Ishikawa (cell line): Measurements from ENCODE around the gene ESCO1.

Experiments used
- CEBPB ChIP-seq: IDR thresholded peaks from 2 replicates; pipeline ENCODE4 v1.6.1; 2012
- CREB1 ChIP-seq: IDR thresholded peaks from 2 replicates; pipeline ENCODE4 v1.6.1; 2012; ENCODE audit warnings: low read depth
- EGR1 ChIP-seq: IDR thresholded peaks from 2 replicates; pipeline ENCODE4 v1.6.1; 2012
- EP300 ChIP-seq: IDR thresholded peaks from 2 replicates; pipeline ENCODE4 v1.6.1; 2012; ENCODE audit warnings: borderline replicate concordance
- FOXM1 ChIP-seq: IDR thresholded peaks from 2 replicates; pipeline ENCODE4 v1.6.1; 2012; ENCODE audit warnings: low read depth, borderline replicate concordance
- NFIC ChIP-seq: IDR thresholded peaks from 2 replicates; pipeline ENCODE4 v1.6.1; 2012
- RAD21 ChIP-seq: IDR thresholded peaks from 2 replicates; pipeline ENCODE4 v1.6.1; 2012; ENCODE audit warnings: low read depth
- TAF1 ChIP-seq: IDR thresholded peaks from 2 replicates; pipeline ENCODE4 v1.6.1; 2012; ENCODE audit warnings: low read depth, mild to moderate bottlenecking
- TCF12 ChIP-seq: IDR thresholded peaks from 2 replicates; pipeline ENCODE4 v1.6.1; 2012; ENCODE audit warnings: low read depth
- TEAD4 ChIP-seq: IDR thresholded peaks from 2 replicates; pipeline ENCODE4 v1.6.1; 2012
- YY1 ChIP-seq: IDR thresholded peaks from 2 replicates; pipeline ENCODE4 v1.6.1; 2012; ENCODE audit warnings: low read depth
- ZBTB7A ChIP-seq: IDR thresholded peaks from 2 replicates; pipeline ENCODE4 v1.6.1; 2012; ENCODE audit warnings: low read depth
- TF ChIP-seq, protein P1 (sequence below): IDR thresholded peaks from 2 replicates; pipeline ENCODE4 v1.6.1; 2012
- TF ChIP-seq, protein P2 (sequence below): IDR thresholded peaks from 2 replicates; pipeline ENCODE4 v1.6.1; 2012
- TF ChIP-seq, protein P3 (sequence below): IDR thresholded peaks from 2 replicates; pipeline ENCODE4 v1.6.1; 2012; ENCODE audit warnings: low read depth, mild to moderate bottlenecking

Gene ESCO1

DNA sequence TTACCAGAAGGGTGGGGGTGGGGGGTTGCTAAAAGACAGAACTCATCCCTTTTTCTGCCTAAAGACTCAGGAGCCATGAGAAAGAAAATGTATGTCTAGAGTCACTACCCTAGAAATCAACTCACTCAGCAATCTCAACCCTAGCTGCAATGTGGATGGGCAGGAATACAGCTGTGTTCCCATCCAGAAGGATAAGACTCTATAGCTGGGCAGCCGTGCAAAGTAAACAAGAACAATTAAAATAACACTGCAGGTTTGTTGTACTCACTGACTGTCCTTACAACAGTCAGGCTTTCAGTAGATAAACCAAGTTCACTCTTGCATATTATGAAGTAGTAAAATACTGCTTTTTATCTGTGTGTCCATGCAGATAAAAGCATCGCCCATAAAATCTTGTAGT lies 74.0 kb downstream of the ESCO1 start:
- TF ChIP-seq ZBTB7A, result no peak
- TF ChIP-seq EP300, result no peak
- TF ChIP-seq, protein P1, sequence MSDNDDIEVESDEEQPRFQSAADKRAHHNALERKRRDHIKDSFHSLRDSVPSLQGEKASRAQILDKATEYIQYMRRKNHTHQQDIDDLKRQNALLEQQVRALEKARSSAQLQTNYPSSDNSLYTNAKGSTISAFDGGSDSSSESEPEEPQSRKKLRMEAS, result no peak
- TF ChIP-seq RAD21, result no peak
- TF ChIP-seq FOXM1, result no peak
- no peak for TF ChIP-seq CEBPB
- TF ChIP-seq TAF1, result no peak
- TF ChIP-seq, protein P2, sequence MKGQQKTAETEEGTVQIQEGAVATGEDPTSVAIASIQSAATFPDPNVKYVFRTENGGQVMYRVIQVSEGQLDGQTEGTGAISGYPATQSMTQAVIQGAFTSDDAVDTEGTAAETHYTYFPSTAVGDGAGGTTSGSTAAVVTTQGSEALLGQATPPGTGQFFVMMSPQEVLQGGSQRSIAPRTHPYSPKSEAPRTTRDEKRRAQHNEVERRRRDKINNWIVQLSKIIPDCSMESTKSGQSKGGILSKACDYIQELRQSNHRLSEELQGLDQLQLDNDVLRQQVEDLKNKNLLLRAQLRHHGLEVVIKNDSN, result no peak
- no peak for TF ChIP-seq CREB1
- TF ChIP-seq EGR1, result no peak
- TF ChIP-seq, protein P3, sequence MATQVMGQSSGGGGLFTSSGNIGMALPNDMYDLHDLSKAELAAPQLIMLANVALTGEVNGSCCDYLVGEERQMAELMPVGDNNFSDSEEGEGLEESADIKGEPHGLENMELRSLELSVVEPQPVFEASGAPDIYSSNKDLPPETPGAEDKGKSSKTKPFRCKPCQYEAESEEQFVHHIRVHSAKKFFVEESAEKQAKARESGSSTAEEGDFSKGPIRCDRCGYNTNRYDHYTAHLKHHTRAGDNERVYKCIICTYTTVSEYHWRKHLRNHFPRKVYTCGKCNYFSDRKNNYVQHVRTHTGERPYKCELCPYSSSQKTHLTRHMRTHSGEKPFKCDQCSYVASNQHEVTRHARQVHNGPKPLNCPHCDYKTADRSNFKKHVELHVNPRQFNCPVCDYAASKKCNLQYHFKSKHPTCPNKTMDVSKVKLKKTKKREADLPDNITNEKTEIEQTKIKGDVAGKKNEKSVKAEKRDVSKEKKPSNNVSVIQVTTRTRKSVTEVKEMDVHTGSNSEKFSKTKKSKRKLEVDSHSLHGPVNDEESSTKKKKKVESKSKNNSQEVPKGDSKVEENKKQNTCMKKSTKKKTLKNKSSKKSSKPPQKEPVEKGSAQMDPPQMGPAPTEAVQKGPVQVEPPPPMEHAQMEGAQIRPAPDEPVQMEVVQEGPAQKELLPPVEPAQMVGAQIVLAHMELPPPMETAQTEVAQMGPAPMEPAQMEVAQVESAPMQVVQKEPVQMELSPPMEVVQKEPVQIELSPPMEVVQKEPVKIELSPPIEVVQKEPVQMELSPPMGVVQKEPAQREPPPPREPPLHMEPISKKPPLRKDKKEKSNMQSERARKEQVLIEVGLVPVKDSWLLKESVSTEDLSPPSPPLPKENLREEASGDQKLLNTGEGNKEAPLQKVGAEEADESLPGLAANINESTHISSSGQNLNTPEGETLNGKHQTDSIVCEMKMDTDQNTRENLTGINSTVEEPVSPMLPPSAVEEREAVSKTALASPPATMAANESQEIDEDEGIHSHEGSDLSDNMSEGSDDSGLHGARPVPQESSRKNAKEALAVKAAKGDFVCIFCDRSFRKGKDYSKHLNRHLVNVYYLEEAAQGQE, result no peak
- TF ChIP-seq TCF12, result no peak
- TF ChIP-seq NFIC, result no peak
- no peak for TF ChIP-seq TEAD4
- no peak for TF ChIP-seq YY1

DNA sequence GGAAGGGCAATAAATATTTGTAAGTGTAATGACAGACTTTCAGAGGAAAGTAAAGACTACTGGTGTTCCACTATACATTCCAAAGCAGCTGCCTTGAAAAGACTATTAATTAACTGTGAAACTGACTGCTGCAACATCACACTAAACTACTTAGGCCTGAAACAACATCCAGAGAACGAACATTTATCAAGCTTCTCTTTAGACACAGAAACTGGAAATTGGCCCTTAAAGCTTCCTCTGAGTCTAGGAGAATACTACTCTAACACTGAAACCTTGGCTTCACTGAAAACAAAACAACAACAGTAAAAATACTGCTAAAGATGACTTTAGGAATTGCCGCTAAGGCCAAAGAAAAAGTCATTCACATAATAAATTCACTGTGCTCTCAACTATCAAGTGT lies 74.6 kb downstream of the ESCO1 start:
- TF ChIP-seq RAD21 (no peak), TEAD4 (no peak), CREB1 (no peak), EP300 (no peak), TAF1 (no peak), FOXM1 (no peak), TCF12 (no peak), CEBPB (no peak), NFIC (no peak), EGR1 (no peak), ZBTB7A (no peak)
- TF ChIP-seq, protein P1, result no peak
- TF ChIP-seq, protein P3, result no peak

DNA sequence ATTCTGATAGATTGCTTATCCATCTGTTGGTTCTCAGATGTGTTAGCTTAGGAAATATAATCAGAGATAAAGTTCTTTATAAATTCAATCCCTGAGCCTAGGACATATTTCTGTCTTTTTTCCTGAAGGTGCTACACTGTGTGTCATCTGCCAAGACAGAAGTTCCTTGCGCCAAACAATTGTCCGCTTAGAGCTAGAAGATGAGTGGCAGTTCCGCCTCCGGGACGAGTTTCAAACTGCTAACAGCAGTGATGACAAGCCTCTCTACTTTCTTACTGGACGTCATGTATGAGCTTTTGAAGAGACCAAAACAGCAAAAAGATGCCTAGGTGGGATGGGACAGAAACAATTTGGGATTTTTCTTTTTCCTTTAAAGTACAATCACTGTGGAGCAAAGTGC lies 78.0 kb downstream of the ESCO1 start:
- TF ChIP-seq TAF1 (no peak), YY1 (no peak), EP300 (no peak), RAD21 (no peak), CEBPB (no peak), TCF12 (no peak), ZBTB7A (no peak), EGR1 (no peak), NFIC (no peak), CREB1 (no peak), FOXM1 (no peak), TEAD4 (no peak)
- TF ChIP-seq, protein P1, result no peak
- TF ChIP-seq, protein P2, result no peak
- TF ChIP-seq, protein P3, result no peak

DNA sequence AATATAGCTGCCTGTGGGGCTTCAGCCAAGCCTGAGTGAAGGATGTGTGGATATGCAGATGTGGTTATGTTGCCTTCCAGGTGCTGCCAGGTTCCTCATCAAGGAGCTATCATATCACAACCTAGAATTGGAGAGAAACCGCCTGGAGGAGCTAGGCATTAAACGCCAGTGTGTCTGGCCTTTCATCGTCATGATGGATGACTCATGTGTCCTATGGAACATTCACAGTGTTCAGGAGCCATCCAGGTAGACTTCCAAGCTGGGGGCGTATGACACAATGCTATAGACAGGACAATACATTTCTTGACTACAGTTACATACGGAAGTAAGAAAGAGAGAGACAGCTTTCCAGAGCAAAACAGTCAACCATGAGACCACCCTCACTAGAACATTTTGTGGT lies 86.8 kb downstream of the ESCO1 start:
- TF ChIP-seq YY1 (no peak), FOXM1 (no peak), EP300 (no peak), RAD21 (no peak), EGR1 (no peak), CEBPB (no peak), TAF1 (no peak), TCF12 (no peak), ZBTB7A (no peak), CREB1 (no peak), TEAD4 (no peak)
- TF ChIP-seq, protein P3, result no peak
- TF ChIP-seq, protein P1, result no peak
- TF ChIP-seq, protein P2, result no peak
